WI38 (cell line): ENCODE measurements around the gene ELF2.
"Not testable (repeated sequence)": the region's sequence is repeated elsewhere in the genome, so short reads cannot be mapped to it uniquely, and the experiment has no call there.

ENCODE experiments used
- H3K4me3 ChIP-seq: 2 replicates; pipeline ENCODE4 v1.5.1; 2011; ENCODE audit warnings: low read depth, mild to moderate bottlenecking, control low read depth, low read length
- CTCF ChIP-seq: IDR thresholded peaks from 2 replicates; pipeline ENCODE4 v1.5.1; 2012; ENCODE audit warnings: low read depth, mild to moderate bottlenecking, control low read depth, low read length

The ELF2 gene

DNA sequence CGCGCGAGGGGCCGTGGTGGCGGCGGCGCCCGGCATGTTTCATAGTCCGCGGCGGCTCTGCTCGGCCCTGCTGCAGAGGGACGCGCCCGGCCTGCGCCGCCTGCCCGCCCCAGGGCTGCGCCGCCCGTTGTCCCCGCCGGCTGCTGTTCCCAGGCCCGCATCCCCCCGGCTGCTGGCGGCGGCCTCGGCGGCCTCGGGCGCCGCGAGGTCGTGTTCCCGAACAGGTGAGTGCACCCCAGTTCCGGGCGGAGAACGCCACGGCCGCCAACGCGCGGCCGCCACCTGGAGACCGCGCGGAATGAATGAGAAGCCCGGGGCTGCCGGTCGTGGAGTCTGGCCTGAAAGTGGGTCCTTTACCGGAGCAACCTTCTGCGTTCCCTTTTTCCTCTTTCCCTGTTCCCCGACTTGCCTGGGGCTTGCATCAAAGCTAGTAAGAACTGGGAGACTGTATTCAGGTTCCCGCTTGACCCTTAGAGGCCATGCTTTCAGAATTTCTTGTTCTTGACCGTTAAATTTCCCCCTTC, 161.0 kb downstream of the ELF2 start:
- no peak for TF ChIP-seq CTCF

DNA sequence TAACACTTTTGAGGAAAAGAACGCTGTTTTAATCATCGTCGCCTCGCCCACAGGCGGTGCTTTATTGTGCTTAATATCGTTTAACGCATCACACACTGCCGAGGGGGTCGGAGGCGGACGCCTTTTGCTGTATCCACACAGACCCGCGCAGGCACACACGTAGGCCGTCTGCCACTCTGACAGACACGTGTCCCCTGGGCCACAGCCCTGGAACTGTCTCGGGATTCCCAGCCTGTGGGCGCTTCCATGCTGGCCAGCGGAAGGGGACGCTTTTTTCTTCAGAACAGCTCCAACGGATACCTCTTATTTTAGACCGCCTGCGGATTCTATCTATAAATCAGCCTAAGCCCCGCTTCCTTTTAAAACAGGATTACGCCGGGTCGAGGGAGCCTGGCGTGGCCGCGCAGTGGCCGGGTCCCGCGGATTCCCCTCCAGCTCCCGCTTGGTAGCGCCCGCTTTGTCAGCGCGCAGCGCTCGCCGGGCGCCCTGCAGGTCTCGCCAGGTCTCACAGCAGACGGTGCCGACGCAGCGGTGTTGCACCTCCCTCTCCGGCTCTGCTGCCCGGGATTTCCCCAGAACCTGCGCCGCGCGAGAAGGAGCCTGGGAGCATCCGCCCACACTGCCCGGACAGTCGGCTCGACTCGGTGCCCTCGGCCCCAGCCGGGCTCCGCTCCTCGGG, 161.6 kb downstream of the ELF2 start, which contains the start of gene NOCT:
NOCT (plus strand) TSS at position 513 of the 679 bp plus-strand sequence. CDS start 201 bp downstream, outside the sequence.
- H3K4me3 ChIP-seq = peak within 1 kb of the TSS; percentile 77

More for the DNA sequence above, 161.0 kb downstream of the ELF2 start:
- H3K4me3 ChIP-seq = peak overlapping the region; percentile 77

GRCh38 chr4:139014371-139015268, 162.4 kb downstream of the ELF2 start:
- peak overlapping the region; percentile 77 for H3K4me3 ChIP-seq
- no peak for TF ChIP-seq CTCF

More for the DNA sequence above, 161.6 kb downstream of the ELF2 start, which contains the start of gene NOCT:
- TF ChIP-seq CTCF = no peak

- no peak for TF ChIP-seq CTCF
- H3K4me3 ChIP-seq = no peak overlapping the region
Observed at GRCh38 chr4:139011225-139011950, 165.6 kb downstream of the ELF2 start.

DNA sequence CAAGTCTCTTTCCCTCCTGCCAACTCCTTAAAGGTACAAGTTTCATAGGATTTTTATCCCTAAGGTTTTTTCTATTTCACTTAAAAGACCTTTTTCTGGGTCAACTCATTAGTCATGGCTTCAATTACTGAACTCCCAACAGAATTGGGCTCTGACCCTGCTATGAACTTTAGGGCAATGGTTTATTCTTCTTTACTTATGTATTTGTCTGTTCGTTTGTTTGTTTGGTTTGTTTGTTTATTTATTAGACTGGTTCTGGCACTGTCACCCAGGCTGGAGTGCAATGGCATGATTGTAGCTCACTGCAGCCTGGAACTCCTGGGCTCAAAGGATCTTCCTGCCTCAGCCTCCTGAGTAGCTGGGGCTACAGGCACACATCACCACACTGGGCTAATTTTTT, 167.3 kb downstream of the ELF2 start:
- TF ChIP-seq CTCF = no peak
- H3K4me3 ChIP-seq = no peak overlapping the region

DNA sequence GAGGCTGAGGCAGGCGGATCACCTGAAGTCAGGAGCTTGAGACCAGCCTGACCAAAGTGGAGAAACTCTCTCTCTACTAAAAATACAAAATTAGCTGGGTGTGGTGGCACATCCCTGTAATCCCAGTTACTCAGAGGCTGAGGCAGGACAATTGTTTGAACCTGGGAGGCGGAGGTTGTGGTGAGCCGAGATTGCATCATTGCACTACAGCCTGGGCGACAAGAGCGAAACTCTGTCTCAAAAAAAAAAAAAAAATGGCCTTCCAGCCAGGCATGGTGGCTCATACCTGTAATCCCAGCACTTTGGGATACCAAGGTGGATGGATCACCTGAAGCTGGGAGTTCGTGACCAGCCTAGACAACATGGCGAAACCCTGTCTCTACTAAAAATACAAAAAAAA, 168.7 kb downstream of the ELF2 start:
- H3K4me3 ChIP-seq = not testable (repeated sequence)

DNA sequence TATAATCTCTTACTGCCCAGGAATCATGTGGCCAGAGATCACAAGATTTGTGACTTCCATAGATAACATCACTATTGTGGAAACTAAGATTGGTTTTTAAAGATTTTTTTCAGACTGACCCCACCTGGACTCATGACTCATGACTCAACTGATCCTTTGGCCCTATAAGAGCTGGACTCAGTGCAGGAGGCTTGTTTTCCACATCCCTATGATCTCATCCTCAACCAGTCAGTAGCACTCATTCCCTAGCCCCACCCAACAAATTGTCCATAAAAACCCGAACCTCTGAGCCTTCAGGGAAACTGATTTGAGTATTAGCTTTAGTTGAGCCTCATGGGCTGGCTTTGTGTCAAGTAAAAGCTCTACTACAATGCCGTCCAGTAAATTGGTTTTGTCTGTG, 169.4 kb downstream of the ELF2 start:
- H3K4me3 ChIP-seq = no peak overlapping the region
- no peak for TF ChIP-seq CTCF
